DND-41 (cell line): ENCODE measurements around the gene ZNF138.

Experiments used
- ATAC-seq: fragments of 200-7000 bp; cut with Tn5 transposase; 3 replicates; pipeline ENCODE4 v1.9.1; 2021; ENCODE audit warnings: low read depth; ENCODE audit not compliant: insufficient read depth
- DNase-seq: peaks from one replicate; pipeline ENCODE4 v3.0.0-alpha.2; 2020
- H2AFZ ChIP-seq: 2 replicates; pipeline ENCODE4 v1.6.0; 2012; ENCODE audit warnings: low read depth, low read length
- H3K27ac ChIP-seq: 2 replicates; pipeline ENCODE4 v1.5.1; 2012; ENCODE audit warnings: low read length, inconsistent platforms
- H3K27me3 ChIP-seq: fragments of 200-600 bp; sonication (generic); 2 replicates; pipeline ENCODE4 v1.6.0; 2012; ENCODE audit warnings: low read length, mild to moderate bottlenecking, inconsistent platforms; ENCODE audit not compliant: insufficient read depth, poor library complexity
- H3K36me3 ChIP-seq: 2 replicates; pipeline ENCODE4 v1.5.1; 2012; ENCODE audit warnings: low read length, inconsistent platforms; ENCODE audit not compliant: insufficient read depth
- H3K4me1 ChIP-seq: 2 replicates; pipeline ENCODE4 v1.5.1; 2012; ENCODE audit warnings: mild to moderate bottlenecking, low read length; ENCODE audit not compliant: insufficient read depth
- H3K4me2 ChIP-seq: 2 replicates; pipeline ENCODE4 v1.6.0; 2012; ENCODE audit warnings: mild to moderate bottlenecking, moderate library complexity, low read length, inconsistent platforms; ENCODE audit not compliant: insufficient read depth
- H3K4me3 ChIP-seq, 2 experiments: fragments of 200-600 bp in 1 of 2; shearing (Covaris generic) in 1 of 2; 2 replicates each; pipeline ENCODE4 v1.5.1; 2012 to 2016; ENCODE audit warnings: inconsistent platforms in 2 of 2, low read length in 2 of 2, mild to moderate bottlenecking in 2 of 2, low read depth in 1 of 2, moderate library complexity in 1 of 2
- H3K79me2 ChIP-seq: 2 replicates; pipeline ENCODE4 v1.6.0; 2012; ENCODE audit warnings: low read length, inconsistent platforms; ENCODE audit not compliant: insufficient read depth
- H3K9ac ChIP-seq: 2 replicates; pipeline ENCODE4 v1.6.0; 2012; ENCODE audit warnings: low read depth, mild to moderate bottlenecking, inconsistent platforms, low read length, moderate library complexity
- H3K9me3 ChIP-seq: 2 replicates; pipeline ENCODE4 v1.5.1; 2012; ENCODE audit warnings: low read length, moderate library complexity, mild to moderate bottlenecking, inconsistent platforms; ENCODE audit not compliant: insufficient read depth, severe bottlenecking
- H4K20me1 ChIP-seq: 2 replicates; pipeline ENCODE4 v1.6.0; 2012; ENCODE audit warnings: low read length; ENCODE audit not compliant: insufficient read depth
- CTCF ChIP-seq: IDR thresholded peaks from 2 replicates; pipeline ENCODE4 v1.5.1; 2012; ENCODE audit warnings: borderline replicate concordance, low read length, moderate library complexity, mild to moderate bottlenecking; ENCODE audit not compliant: poor library complexity, severe bottlenecking; ENCODE audit errors: extremely low read depth
- EZH2 ChIP-seq: IDR thresholded peaks from 3 replicates; pipeline ENCODE4 v1.6.1; 2012; ENCODE audit warnings: borderline replicate concordance, low read depth, mild to moderate bottlenecking, moderate library complexity, low read length, inconsistent platforms; ENCODE audit not compliant: severe bottlenecking

The ZNF138 gene

GRCh38 chr7:64807731-64808365, 13.6 kb downstream of the ZNF138 start:
- H3K4me1 ChIP-seq = no peaks in the 10 kb centered on the region
- ATAC-seq = no peak
- DNase-seq = no peak
- H2AFZ ChIP-seq = no peak overlapping the region
- no peaks in the 10 kb centered on the region for H4K20me1 ChIP-seq
- no peak overlapping the region for H3K4me3 ChIP-seq
- H3K79me2 ChIP-seq = peaks cover 55% of the 10 kb centered on the region
- TF ChIP-seq EZH2 = no peak
- no peak for TF ChIP-seq CTCF
- H3K9ac ChIP-seq = no peak overlapping the region
- H3K27me3 ChIP-seq = no peaks in the 10 kb centered on the region
- H3K4me2 ChIP-seq = no peak overlapping the region
- peaks cover 19% of the 10 kb centered on the region for H3K9me3 ChIP-seq
- no peak overlapping the region for H3K27ac ChIP-seq
- H3K36me3 ChIP-seq = peaks cover 64% of the 10 kb centered on the region

GRCh38 chr7:64811767-64812166, 17.5 kb downstream of the ZNF138 start:
- TF ChIP-seq EZH2 = no peak
- no peak for TF ChIP-seq CTCF
- Histone ChIP-seq H3K9ac (no peak overlapping the region), H3K4me1 (no peaks in the 10 kb centered on the region), H3K27ac (no peak overlapping the region), H3K4me2 (no peak overlapping the region), H3K27me3 (no peaks in the 10 kb centered on the region), H3K9me3 (peaks cover 12% of the 10 kb centered on the region), H3K36me3 (peaks cover 55% of the 10 kb centered on the region), H2AFZ (no peak overlapping the region), H4K20me1 (no peaks in the 10 kb centered on the region), H3K79me2 (peaks cover 42% of the 10 kb centered on the region), H3K4me3 (no peak overlapping the region)
- ATAC-seq (no peak), DNase-seq (no peak)

DNA sequence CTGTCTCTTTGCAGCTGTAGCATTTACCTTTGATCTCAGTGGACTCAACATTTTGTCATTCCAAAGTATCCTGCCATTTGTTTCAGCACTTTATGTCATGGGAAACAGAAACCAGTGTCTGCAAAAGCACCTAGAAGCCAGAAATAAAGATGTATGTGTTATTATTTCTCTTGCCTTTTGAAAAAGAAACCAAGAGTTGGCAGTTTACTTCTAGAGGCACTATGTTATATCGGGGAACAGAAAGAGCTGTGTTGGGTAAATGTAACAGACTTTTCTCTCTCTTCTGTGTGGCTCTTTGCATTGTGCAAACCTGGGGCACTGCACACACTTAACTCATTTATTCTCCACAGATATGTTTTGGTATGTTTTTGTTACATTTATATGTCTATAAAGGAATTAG, 36.7 kb downstream of the ZNF138 start:
- TF ChIP-seq CTCF (no peak), EZH2 (no peak)
- Histone ChIP-seq H3K9ac (no peak overlapping the region), H4K20me1 (no peaks in the 10 kb centered on the region), H2AFZ (no peak overlapping the region), H3K79me2 (0 out of 2 replicates have a peak, but pooled peaks cover 2% of the 10 kb centered on the region), H3K4me3 (no peak overlapping the region), H3K27ac (no peak overlapping the region), H3K27me3 (no peaks in the 10 kb centered on the region), H3K9me3 (peaks cover 14% of the 10 kb centered on the region), H3K4me2 (no peak overlapping the region), H3K4me1 (no peaks in the 10 kb centered on the region), H3K36me3 (peaks cover 31% of the 10 kb centered on the region)
- DNase-seq (no peak), ATAC-seq (no peak)

GRCh38 chr7:64832136-64832535, 37.9 kb downstream of the ZNF138 start:
- H3K9me3 ChIP-seq = peaks cover 11% of the 10 kb centered on the region
- H3K27ac ChIP-seq = no peak overlapping the region
- H2AFZ ChIP-seq = no peak overlapping the region
- H3K36me3 ChIP-seq = peaks cover 25% of the 10 kb centered on the region
- no peak overlapping the region for H3K4me3 ChIP-seq
- H3K27me3 ChIP-seq = no peaks in the 10 kb centered on the region
- H3K79me2 ChIP-seq = 0 out of 2 replicates have a peak, but pooled peaks cover 2% of the 10 kb centered on the region
- H3K4me1 ChIP-seq = no peaks in the 10 kb centered on the region
- H3K4me2 ChIP-seq = no peak overlapping the region
- no peak for ATAC-seq
- no peak overlapping the region for H3K9ac ChIP-seq
- H4K20me1 ChIP-seq = no peaks in the 10 kb centered on the region
- no peak for TF ChIP-seq CTCF
- TF ChIP-seq EZH2 = no peak
- DNase-seq = no peak
